ENCODE results near the gene UBE4B.

DNA sequence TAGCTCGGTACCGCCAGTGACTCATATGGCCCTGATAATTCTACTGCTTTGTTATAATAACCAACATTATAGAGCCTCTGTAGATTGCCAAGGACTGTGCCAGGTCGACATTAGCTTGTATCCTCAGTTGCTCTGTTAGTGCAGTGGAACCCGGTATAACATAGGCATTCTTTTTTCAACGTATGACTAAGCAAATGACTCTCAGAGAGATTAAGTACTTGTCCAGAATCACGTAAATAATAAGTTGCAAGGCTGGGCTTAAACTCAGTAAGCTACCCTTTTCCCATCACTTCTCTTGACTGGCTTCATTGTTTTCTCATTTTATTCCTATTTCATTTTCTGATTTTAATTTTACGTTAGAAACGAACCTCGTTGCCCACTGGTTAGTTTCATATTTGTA is 85.1 kb downstream of the UBE4B start:
- TF ChIP-seq EZH2phosphoT487 (IDR thresholded peaks at IDR 0.05; ENCODE audit: low read depth, severe bottlenecking, unreplicated experiment) (no peak), EZH2 (IDR thresholded peaks at IDR 0.05; ENCODE audit: borderline replicate concordance) (no peak)
- TF ChIP-seq, protein P1, sequence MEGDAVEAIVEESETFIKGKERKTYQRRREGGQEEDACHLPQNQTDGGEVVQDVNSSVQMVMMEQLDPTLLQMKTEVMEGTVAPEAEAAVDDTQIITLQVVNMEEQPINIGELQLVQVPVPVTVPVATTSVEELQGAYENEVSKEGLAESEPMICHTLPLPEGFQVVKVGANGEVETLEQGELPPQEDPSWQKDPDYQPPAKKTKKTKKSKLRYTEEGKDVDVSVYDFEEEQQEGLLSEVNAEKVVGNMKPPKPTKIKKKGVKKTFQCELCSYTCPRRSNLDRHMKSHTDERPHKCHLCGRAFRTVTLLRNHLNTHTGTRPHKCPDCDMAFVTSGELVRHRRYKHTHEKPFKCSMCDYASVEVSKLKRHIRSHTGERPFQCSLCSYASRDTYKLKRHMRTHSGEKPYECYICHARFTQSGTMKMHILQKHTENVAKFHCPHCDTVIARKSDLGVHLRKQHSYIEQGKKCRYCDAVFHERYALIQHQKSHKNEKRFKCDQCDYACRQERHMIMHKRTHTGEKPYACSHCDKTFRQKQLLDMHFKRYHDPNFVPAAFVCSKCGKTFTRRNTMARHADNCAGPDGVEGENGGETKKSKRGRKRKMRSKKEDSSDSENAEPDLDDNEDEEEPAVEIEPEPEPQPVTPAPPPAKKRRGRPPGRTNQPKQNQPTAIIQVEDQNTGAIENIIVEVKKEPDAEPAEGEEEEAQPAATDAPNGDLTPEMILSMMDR (IDR thresholded peaks at IDR 0.05; ENCODE audit: poor library complexity), result no peak

Data from hepatocyte (in vitro differentiated cells).